NCI-H2171 (cell line): ENCODE data around the gene TXNRD1.
"Not testable (repeated sequence)": the region's sequence is repeated elsewhere in the genome, so short reads cannot be mapped to it uniquely, and the experiment has no call there.

Source experiments
- DNase-seq: peaks from one replicate; lab custom pipeline; 2025; lab: John Stamatoyannopoulos, UW

Gene TXNRD1

DNA sequence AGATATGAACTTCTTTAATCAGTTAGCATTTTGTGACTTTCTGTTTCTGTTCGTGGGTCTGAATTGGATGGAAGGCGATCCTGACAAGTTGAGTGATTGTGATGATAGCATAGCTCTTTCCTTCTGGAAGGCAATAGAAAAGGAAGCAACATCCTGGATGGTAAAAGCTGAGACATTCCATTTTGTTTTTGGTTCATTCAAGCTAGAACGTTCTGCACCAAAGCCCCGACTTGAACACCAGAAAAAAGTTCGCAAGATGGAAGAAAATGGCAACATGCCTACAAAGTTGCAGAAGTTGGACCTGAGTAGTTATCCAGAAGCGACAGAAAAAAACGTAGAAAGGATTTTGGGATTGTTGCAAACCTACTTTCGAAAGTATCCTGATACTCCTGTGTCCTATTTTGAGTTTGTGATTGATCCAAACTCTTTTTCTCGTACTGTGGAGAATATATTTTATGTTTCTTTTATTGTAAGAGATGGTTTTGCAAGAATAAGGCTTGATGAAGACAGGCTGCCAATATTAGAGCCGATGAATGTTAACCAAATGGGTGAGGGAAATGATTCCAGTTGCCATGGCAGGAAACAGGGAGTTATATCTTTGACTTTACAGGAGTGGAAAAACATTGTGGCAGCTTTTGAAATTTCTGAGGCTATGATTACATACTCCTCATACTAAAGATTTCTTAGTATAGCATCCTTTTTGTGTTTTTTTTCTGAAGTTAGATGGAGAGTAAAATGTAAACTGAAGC lies 88.9 kb downstream of the TXNRD1 start:
- no peak for DNase-seq

DNA sequence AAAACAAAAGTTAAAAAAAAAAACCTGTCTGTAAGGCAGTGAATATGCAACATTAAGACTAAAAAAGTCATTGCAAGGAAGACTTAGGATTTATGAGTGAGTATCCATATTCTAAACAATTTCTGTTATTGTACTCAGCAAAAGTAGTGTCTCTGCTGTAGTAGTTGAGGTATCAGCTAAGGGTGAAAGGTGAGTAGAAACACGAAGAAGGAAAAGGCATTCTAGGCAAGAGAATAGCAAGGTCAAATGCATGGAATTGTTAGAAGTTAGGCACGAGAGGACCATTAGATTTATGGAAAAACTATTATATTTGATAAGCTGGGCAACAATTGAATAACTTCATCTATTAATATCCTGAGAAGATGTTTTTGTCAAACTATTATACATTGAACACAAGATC lies 89.8 kb downstream of the TXNRD1 start:
- no peak for DNase-seq

DNA sequence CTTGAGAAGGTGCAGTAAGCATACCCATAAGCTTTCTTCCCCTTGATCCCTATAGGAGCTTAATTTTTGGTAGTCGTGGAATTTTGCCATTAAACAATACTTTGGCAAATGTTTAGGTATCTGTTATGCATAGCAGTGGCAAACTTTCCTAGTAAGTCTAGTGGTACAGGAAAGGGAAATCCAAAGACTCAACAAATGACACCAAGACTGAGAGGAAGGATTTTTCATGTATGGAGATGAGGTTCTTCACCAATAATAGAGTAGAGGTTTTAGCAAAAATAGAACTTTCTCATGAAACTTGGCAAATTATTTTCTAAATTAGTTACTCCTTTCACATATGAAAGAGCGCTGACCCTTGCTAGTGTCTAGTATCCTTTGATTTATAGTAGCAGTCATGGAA lies 90.8 kb downstream of the TXNRD1 start:
- DNase-seq = no peak

- DNase-seq = no peak
Observed at GRCh38 chr12:104306943-104307654, 91.5 kb downstream of the TXNRD1 start.

DNA sequence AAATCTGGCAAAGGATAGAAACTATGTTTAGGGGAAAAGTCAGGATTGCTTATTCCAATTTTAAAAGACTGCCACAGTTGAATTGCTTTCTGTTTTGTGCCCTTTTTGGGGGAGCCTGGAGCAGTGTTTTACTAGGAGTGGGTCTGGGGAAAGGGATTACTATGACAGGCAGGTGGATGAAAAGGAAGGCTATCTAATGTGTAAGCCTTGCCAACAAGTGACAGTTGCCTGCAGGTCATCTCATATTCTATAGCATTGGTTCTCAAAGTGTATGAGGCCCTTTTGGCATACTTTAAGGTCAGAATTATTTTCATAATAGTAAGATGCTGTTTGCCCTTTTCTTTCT lies 92.0 kb downstream of the TXNRD1 start:
- no peak for DNase-seq

DNA sequence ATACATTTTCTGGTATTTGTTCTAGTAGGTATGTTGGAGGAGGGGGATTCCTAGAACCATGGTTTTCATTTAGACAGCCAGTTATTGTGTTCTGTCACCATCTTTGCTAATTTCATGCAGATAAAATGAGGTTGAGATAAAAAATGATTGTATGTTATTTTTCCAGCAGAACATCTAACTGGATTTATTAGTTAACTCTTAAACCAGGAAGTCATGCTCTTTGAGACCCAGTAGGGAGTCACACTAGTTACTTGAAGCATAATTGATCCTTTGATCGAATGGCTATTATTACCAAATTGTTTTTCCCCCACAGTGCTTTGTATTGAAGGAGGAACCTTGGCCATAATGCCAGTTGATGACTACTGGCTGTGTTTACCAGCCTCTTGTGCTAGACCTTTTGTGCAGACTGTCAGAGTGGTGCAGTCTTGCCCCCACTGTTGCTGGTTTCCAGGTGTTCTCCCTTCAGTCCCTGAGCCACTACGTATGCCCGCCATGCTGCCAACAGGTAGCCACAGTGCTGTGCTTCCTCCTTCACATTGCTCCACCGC lies 93.9 kb downstream of the TXNRD1 start:
- no peak for DNase-seq

- DNase-seq = no peak
Observed at GRCh38 chr12:104310751-104311633, 95.4 kb downstream of the TXNRD1 start.

DNA sequence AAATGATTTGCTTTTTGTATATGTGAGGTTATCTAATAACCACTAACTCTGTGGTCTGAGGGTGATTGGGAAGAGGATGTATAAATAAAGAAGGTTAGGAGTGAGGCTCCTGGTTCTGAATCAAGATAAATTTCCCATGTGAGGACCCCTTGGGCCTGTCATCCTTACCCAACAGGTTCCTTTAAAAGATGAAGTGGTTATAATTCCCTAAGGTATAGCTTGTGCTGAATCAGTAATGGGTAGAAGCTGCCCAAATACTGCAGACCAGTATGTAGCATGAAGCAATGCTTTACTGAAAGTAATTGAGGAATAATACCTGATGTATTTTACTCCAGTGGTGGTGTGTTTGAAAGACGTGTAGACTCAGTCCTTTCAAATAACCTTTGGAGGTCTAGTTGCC lies 96.6 kb downstream of the TXNRD1 start:
- DNase-seq = no peak

DNA sequence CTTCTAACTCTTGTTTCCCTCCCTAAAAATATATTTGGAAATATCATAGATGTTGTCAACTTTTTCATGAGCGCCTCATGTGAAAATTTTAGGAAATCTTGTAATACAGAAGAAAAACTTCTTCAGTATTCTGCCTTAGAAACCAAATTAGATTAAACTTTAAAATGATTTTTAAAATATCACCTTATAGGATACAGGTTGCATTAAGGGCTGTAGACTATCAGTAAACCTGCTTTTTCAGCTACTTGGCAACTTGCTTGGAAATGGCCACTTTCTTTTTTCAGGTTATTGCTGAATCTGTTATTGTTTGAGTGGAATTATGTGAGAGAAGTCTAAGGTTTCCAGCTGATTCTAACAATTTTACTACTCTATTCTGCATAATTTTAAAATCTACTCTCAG lies 97.1 kb downstream of the TXNRD1 start:
- no peak for DNase-seq

DNA sequence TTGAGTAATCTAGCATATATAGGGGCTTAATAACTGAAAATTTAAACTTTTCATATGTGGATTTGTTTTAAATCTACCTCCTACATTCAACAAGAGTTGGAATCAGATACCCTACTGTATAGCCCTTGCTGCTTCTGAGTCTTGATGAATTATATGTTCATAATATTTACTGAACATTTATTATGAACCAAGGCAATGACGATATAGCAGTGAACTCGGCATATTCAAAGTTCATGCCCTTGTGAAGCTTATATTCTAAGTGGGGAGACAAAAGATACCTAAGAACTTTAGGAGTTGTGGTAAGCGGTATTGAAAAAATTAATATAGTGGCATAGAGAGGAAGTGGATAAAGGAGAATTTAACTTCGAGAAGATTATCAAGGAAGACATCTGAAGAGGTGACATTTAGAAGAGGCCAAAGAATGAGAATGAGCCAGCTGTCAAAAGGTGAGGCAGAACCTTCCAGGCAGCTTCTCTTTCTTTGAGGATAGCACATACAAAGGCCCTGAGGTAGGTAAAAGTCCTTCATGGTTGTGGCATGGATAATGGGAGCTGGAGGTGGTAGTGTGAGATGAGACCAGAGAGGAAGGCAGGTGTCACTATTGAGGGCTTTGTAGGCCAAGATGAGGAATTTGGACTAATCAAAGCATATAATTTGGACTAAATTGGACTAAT lies 98.1 kb downstream of the TXNRD1 start:
- no peak for DNase-seq

GRCh38 chr12:104314242-104314614 lies 98.6 kb downstream of the TXNRD1 start:
- DNase-seq = no peak

DNA sequence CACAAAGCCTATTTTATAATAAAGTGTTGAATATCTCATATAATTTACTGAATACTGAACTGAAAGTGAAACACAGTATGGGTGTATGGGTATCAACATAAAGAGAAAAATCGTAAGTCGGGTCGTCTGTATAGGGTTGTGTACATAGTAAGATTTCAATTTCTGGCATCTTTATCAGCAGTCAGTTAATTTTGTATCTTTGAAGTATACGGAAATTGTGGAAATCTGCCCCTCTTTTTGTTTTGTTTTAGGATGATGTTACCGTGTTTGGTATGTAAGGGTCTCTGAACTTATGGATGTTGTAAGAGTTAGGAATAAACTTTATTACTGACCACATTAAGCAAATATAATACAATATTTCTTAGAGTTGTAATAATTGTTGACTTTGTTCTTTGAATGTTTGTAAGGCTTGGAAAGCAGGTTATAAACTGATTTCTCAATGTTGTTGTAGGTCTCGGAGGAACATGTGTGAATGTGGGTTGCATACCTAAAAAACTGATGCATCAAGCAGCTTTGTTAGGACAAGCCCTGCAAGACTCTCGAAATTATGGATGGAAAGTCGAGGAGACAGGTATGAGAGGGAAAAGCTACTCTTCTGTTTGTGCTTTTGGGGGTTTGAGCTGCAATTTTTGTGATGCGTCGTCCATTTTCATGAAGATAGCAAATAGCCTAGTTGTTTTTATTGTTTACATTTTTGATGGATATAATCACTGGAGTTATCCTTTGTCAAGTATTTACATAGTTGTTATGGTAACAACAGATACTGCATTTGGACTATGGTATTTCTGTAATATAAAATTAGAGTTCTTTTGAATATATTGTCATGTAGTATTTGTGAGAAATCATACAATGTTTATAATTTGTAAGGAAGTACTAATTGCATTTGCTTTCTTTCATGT lies 100.0 kb downstream of the TXNRD1 start:
- DNase-seq = no peak

DNA sequence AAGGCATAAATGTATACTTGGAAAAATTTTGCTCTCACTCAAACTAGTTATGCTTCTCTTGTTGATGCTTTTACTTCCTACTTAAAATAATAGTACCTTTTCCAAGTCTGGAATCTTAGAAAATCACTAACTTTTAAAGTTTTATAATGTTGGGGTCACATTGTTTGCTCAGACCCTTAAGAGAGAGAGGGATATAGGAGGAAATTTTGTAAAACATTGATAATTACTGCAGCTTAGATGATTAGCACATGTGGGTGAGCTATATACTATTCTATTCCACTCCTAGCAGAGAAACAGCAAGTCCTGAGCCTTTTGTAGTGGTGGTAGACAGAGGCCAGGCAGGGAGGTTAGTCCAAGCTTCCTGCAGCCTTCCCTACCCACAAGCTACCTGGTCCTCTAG lies 101.4 kb downstream of the TXNRD1 start:
- no peak for DNase-seq

GRCh38 chr12:104317538-104318210 lies 102.1 kb downstream of the TXNRD1 start:
- DNase-seq = no peak

DNA sequence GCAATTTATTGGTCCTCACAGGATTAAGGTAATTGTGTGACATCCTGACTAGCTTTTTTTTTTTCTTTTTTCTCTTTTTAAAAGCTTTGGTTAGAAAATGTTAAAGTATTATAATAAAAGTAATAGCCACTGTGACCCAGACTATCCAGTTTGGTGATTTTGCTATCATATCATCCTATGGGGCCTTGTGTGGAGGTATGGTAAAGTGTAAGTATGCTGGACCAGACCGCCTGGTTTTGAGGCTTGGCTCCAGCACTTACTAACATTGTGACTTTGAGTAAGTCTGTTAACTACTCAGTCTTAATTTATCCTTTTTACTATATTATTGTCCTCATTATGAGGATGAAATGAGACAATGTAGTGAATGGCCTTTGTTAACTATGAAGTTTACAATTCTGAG lies 103.4 kb downstream of the TXNRD1 start:
- no peak for DNase-seq

- no peak for DNase-seq
Observed at GRCh38 chr12:104319918-104320626, 104.5 kb downstream of the TXNRD1 start.

DNA sequence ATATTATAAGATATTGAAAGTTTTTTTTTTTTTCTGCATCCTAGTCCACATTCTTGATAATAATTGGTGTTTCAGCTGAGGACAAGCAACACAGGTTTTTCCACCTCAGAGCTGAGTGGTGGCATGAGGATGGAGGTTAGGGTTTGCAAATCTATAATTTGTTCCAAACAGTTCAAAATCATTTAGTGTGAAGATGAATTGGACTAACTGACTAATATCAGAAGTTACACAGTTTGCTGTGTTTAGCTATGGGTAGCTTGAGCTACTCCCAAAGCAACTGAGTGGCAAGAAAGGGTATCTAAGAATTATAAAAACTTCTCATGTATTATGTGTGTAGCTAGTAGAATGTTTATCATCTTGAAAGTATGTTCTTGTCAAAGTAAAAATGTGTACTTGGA lies 105.0 kb downstream of the TXNRD1 start:
- no peak for DNase-seq

DNA sequence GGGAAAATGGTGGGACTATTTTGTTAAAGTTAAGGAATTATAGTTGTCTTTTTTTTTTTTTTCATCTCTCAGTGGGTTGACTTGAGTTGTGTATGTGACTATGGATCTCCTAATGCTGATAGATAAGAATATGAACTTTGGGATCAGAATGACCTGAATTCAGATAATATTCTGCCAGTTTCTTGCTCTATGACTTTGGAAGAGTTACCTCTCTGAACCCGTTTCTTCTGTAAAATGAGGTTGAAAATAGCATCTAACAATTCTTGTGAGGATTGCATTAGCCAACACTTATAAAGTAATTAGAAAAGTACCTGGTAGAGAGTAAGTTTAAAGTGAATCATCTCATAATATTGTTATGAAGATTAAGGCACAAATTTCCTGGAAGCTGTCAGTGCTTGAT lies 106.4 kb downstream of the TXNRD1 start:
- no peak for DNase-seq

- not testable (repeated sequence) for DNase-seq
Observed at GRCh38 chr12:104322533-104322932, 107.0 kb downstream of the TXNRD1 start.

DNA sequence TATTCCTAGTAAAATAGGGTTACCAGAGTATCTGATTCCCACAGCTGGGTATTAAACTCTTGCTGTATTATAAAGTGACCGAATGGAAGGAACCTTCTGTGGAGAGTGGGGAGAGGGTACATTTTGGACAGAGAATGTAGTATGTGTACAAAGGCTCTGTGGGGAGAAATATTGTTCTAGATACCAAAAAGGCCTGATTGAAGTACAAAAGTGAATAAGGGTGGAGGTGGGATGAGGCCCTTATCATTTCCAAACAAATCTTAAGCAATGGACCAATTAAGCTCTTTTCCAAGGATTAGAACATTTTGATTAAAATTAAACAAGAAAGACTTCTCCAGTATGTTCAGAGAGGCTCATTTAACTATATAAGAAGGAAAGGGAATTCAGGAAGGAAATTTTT lies 108.3 kb downstream of the TXNRD1 start:
- DNase-seq = no peak
